Ascending aorta (tissue), 2 donors: Measurements from ENCODE around the gene SERPINA3. TPM values are rescaled to one million over a fixed set of nuclear protein-coding genes. Genes with fewer than 3 reads are reported as not detected.

Experiments used
- DNase-seq, 2 donors: peaks; one replicate each; pipeline ENCODE4 v3.0.0-alpha.2; 2019; ENCODE audit warnings: low spot score in 2 of 2
- H3K27ac ChIP-seq, 2 donors: fragments of 200-600 bp; sonication (generic); one replicate each; pipeline ENCODE4 v1.5.1; 2016 to 2017; ENCODE audit warnings: mild to moderate bottlenecking in 1 of 2
- H3K27me3 ChIP-seq: fragments of 200-600 bp; sonication (generic); one replicate; pipeline ENCODE4 v1.5.1; 2017
- H3K36me3 ChIP-seq, 2 donors: fragments of 200-600 bp; sonication (generic); one replicate each; pipeline ENCODE4 v1.5.1; 2016
- H3K4me1 ChIP-seq, 2 donors: fragments of 200-600 bp; sonication (generic); one replicate each; pipeline ENCODE4 v1.5.1; 2016 to 2017; ENCODE audit warnings: mild to moderate bottlenecking in 1 of 2
- H3K4me3 ChIP-seq, 2 donors: fragments of 200-600 bp; sonication (generic); one replicate each; pipeline ENCODE4 v1.5.1; 2016 to 2017; ENCODE audit warnings: mild to moderate bottlenecking in 1 of 2
- H3K9me3 ChIP-seq, 2 donors: fragments of 200-600 bp; sonication (generic); one replicate each; pipeline ENCODE4 v1.5.1; 2016
- CTCF ChIP-seq, 3 experiments: fragments of 200-600 bp in 2 of 3; fragments of 450-650 bp in 1 of 3; sonication (generic) in 2 of 3; IDR thresholded peaks; one replicate each; pipeline ENCODE4 v1.5.1; 2016 to 2019; ENCODE audit warnings: antibody characterized with exemption in 3 of 3, mild to moderate bottlenecking in 1 of 3, moderate library complexity in 1 of 3
- intact Hi-C: fragments of 100-400 bp; cut with DNase I; formaldehyde crosslinking; loops from one replicate; pipeline ENCODE4 v1.15.1; 2023
- total RNA-seq: library from RNA; depleted of rRNA; stranded (reverse); fragments of >200 nt; gene quantifications from one replicate; pipeline ENCODE4 v1.1.0, GENCODE V29; 2016

Gene SERPINA3
- total RNA-seq, 1 donor from 2014 or later, result 207 TPM

DNA sequence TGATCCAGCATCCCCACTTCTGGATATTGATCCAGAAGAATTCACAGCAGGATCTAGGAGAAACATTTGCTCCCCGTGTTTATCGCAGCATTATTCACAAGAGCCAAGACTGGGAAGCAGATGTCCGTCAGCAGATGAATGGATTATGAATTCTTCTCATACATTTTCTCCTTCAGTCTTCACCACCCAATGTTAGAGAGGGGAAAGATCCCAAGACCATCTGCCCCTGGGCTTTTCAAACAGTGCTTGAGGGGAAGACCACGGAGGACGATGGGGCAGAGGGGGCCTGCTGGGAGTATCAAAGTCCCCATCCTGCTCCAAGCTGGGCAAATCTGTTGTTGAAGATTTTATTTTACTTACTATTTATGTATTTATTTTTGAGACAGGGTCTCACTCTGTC lies 41.1 kb downstream of the SERPINA3 start:
- TF ChIP-seq CTCF (IDR thresholded peaks at IDR 0.05), result no peak
- Histone ChIP-seq H3K27ac (no peak overlapping the region), H3K9me3 (peaks cover 0 to 3% of the 10 kb centered on the region in 2 donors), H3K4me3 (no peak overlapping the region), H3K36me3 (no peaks in the 10 kb centered on the region), H3K4me1 (no peaks in the 10 kb centered on the region), H3K27me3 (no peaks in the 10 kb centered on the region)
- intact Hi-C loops, result no loop called here
- peak in 1 of 2 donors; percentile 16 for DNase-seq

DNA sequence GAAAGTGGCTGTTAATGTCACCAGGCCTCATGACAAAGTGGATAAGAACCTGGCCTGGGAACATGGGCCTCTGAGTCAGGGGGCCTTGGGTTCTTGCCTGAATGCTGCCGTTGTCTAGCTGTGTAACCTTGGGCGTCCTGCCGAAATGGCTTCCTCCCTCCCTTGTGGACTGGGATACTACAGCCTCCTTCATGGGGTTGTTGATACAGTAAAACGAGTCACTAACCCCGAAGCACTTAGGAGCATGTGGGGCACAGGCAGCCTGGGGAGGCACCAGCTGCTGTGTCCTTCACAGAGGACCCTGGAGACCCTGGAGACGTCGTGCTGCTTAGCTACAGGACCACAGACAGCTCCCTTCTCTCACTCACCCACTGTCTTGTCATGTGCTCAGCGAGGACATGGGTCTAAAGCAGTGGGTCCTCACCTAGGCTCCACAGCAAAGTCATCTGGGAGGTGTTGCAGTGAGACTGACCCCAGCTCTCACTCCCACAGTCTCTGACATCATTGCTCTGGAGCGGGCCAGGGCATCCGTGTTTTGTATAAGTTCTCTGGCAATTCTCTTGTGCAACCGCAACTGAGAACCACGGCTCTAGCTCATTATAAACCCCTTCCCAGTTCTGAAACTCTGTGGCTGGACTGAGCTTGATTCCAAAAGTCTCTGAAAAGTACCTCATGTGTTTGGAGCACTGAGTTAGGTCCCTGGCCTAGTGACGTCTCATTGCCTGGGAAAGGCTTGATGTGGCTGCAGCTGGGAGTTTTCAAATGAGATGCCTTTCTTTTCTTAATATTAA lies 42.1 kb downstream of the SERPINA3 start:
- no peaks in the 10 kb centered on the region for H3K36me3 ChIP-seq
- no peak overlapping the region for H3K27ac ChIP-seq
- H3K9me3 ChIP-seq, result no peaks in the 10 kb centered on the region
- no peak for TF ChIP-seq CTCF (IDR thresholded peaks at IDR 0.05)
- no peak overlapping the region for H3K4me3 ChIP-seq
- peak in 1 of 2 donors; percentile 62 for DNase-seq
- intact Hi-C loops, result no loop called here
- H3K27me3 ChIP-seq, result no peaks in the 10 kb centered on the region
- no peaks in the 10 kb centered on the region for H3K4me1 ChIP-seq

- H3K27ac ChIP-seq, result no peak overlapping the region
- intact Hi-C loops, result no loop called here
- peak in 1 of 2 donors; percentile 16 for DNase-seq
- H3K9me3 ChIP-seq, result no peaks in the 10 kb centered on the region
- no peaks in the 10 kb centered on the region for H3K4me1 ChIP-seq
- H3K27me3 ChIP-seq, result no peaks in the 10 kb centered on the region
- H3K36me3 ChIP-seq, result no peaks in the 10 kb centered on the region
- H3K4me3 ChIP-seq, result no peak overlapping the region
- TF ChIP-seq CTCF (IDR thresholded peaks at IDR 0.05), result no peak
These were observed 43.0 kb downstream of the SERPINA3 start for GRCh38 chr14:94655169-94655710.

DNA sequence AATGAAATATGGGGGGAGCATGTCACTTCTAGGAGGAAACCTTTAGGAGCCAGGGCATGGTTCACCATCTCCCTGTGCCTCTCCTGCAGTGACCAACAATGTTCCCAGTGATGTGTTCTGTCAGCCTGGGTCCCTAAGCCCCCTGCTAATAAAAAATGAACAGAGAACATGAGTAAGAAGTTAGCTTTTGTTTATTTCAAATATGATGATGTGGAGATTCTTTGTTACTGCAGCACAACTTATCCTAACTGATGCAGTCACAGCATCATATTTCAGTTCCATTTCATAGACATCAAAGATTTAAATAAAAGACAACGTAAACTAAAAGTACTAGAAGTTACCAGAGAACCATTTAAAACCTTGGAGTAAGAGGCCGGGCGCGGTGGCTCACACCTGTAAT lies 43.9 kb downstream of the SERPINA3 start:
- no peak for DNase-seq
- H3K27me3 ChIP-seq, result no peaks in the 10 kb centered on the region
- H3K27ac ChIP-seq, result no peak overlapping the region
- H3K36me3 ChIP-seq, result no peaks in the 10 kb centered on the region
- no peaks in the 10 kb centered on the region for H3K9me3 ChIP-seq
- intact Hi-C loops, result no loop called here
- no peaks in the 10 kb centered on the region for H3K4me1 ChIP-seq
- TF ChIP-seq CTCF (IDR thresholded peaks at IDR 0.05), result no peak
- H3K4me3 ChIP-seq, result no peak overlapping the region

DNA sequence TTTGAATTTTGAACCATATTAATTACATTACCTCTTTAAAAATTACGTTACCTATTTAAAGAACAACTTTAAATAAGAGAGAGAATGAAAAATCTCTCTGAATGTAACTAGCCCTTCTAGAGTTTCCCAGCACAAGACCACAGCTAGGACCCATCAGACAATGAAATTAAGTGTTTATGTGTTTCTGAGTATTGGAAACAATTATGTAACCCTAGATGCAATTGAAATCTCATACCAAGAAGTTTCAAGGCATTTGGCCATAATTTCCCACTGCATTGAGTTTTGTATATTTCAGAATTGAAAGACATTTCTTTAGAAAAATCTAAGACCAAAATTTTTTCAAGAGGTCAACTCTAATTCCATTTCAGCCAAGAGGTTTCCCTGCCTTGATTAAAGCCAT lies 47.1 kb downstream of the SERPINA3 start:
- Histone ChIP-seq H3K27ac (no peak overlapping the region), H3K36me3 (no peaks in the 10 kb centered on the region), H3K9me3 (no peaks in the 10 kb centered on the region), H3K4me3 (no peak overlapping the region), H3K27me3 (no peaks in the 10 kb centered on the region), H3K4me1 (no peaks in the 10 kb centered on the region)
- intact Hi-C loops, result no loop called here
- no peak for TF ChIP-seq CTCF (IDR thresholded peaks at IDR 0.05)
- no peak for DNase-seq
